Loucy (cell line): ENCODE results near the gene HSPA2.

ENCODE experiments used
- EZH2phosphoT487 ChIP-seq: fragments of 200-600 bp; IDR thresholded peaks from 2 replicates; pipeline ENCODE4 v1.6.1; 2018; ENCODE audit warnings: antibody characterized with exemption, mild to moderate bottlenecking, moderate library complexity, borderline replicate concordance
- TF ChIP-seq, protein P1 (sequence below): fragments of 200-600 bp; sonication (generic); conservative IDR thresholded peaks from 2 replicates; pipeline ENCODE4 v1.5.1; 2014; ENCODE audit warnings: mild to moderate bottlenecking, antibody characterized with exemption, low read length

DNA sequence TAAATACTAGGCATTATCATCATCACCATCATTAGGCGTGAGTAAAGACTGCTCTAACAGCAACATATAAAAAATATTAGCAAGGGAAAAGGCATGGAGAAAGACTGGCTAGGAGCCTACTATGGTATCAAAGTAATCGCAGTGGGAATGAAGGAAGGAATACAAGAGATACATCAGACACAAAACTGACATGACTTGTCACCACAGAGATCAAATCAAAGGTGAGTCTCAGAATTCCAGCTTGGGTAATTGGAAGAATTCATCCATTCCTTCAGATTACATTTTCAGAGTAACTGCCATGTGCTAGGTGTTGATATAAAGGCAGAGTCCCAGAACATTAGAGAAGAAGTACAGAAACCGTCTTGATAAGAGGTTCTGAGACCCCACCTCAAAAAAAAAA is 47.1 kb upstream of the HSPA2 start:
- TF ChIP-seq, protein P1, sequence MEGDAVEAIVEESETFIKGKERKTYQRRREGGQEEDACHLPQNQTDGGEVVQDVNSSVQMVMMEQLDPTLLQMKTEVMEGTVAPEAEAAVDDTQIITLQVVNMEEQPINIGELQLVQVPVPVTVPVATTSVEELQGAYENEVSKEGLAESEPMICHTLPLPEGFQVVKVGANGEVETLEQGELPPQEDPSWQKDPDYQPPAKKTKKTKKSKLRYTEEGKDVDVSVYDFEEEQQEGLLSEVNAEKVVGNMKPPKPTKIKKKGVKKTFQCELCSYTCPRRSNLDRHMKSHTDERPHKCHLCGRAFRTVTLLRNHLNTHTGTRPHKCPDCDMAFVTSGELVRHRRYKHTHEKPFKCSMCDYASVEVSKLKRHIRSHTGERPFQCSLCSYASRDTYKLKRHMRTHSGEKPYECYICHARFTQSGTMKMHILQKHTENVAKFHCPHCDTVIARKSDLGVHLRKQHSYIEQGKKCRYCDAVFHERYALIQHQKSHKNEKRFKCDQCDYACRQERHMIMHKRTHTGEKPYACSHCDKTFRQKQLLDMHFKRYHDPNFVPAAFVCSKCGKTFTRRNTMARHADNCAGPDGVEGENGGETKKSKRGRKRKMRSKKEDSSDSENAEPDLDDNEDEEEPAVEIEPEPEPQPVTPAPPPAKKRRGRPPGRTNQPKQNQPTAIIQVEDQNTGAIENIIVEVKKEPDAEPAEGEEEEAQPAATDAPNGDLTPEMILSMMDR: no peak
- TF ChIP-seq EZH2phosphoT487: no peak
